HEK293 (cell line): Measurements from ENCODE around the gene PTP4A2.

Experiments used
- CTCF ChIA-PET: fragments of 350-600 bp; formaldehyde crosslinking; extraction: SDS; loops from one replicate; lab custom pipeline; 2021; ENCODE audit warnings: antibody characterized with exemption; lab: Yijun Ruan, JAX
- POLR2A ChIA-PET: fragments of 300-600 bp; formaldehyde crosslinking; extraction: SDS; loops from one replicate; lab custom pipeline; 2020; ENCODE audit warnings: antibody characterized with exemption, inconsistent platforms; lab: Yijun Ruan, JAX
- H3K27ac ChIP-seq: fragments of 200-500 bp; sonication (Bioruptor generic); 2 replicates; pipeline ENCODE4 v1.5.1; 2014; ENCODE audit warnings: low read depth, low read length, control low read depth, inconsistent platforms; ENCODE audit errors: extremely low read depth
- H3K36me3 ChIP-seq, 2 experiments: fragments of 200-500 bp in 1 of 2; sonication (Bioruptor generic) in 1 of 2; 1 replicate in 1 of 2; 2 replicates in 1 of 2; pipeline ENCODE4 v1.5.1; 2014 to 2017; ENCODE audit warnings: inconsistent platforms in 2 of 2, low read length in 2 of 2; ENCODE audit not compliant: control insufficient read depth in 2 of 2, insufficient read depth in 1 of 2
- H3K4me1 ChIP-seq: fragments of 200-500 bp; sonication (Bioruptor generic); 2 replicates; pipeline ENCODE4 v1.5.1; 2014; ENCODE audit warnings: mild to moderate bottlenecking, low read length, inconsistent platforms; ENCODE audit not compliant: control insufficient read depth, insufficient read depth
- H3K4me3 ChIP-seq: 2 replicates; pipeline ENCODE4 v1.5.1; 2011; ENCODE audit warnings: low read depth, mild to moderate bottlenecking, control low read depth, low read length, moderate library complexity
- H3K9me3 ChIP-seq: fragments of 200-500 bp; sonication (Bioruptor generic); 2 replicates; pipeline ENCODE4 v1.5.1; 2014; ENCODE audit warnings: low read depth, low read length, inconsistent platforms; ENCODE audit not compliant: control insufficient read depth, insufficient read depth
- AEBP2 ChIP-seq: fragments of 450-650 bp; formaldehyde crosslinking; IDR thresholded peaks from 2 replicates; pipeline ENCODE4 v1.5.1; 2016; ENCODE audit warnings: missing biosample characterization, missing genetic modification characterization, borderline replicate concordance
- KLF1 ChIP-seq: fragments of 450-650 bp; formaldehyde crosslinking; IDR thresholded peaks from 2 replicates; pipeline ENCODE4 v1.5.1; 2016; ENCODE audit warnings: missing biosample characterization, missing genetic modification characterization
- OSR2 ChIP-seq: fragments of 450-650 bp; formaldehyde crosslinking; IDR thresholded peaks from 2 replicates; pipeline ENCODE4 v1.5.1; 2016; ENCODE audit warnings: missing biosample characterization, missing genetic modification characterization
- PRDM4 ChIP-seq: fragments of 450-650 bp; formaldehyde crosslinking; IDR thresholded peaks from 2 replicates; pipeline ENCODE4 v1.5.1; 2017; ENCODE audit warnings: missing biosample characterization, missing genetic modification characterization
- SCRT2 ChIP-seq: fragments of 450-650 bp; formaldehyde crosslinking; IDR thresholded peaks from 2 replicates; pipeline ENCODE4 v1.5.1; 2016; ENCODE audit warnings: missing biosample characterization, missing genetic modification characterization
- SP7 ChIP-seq: fragments of 450-650 bp; formaldehyde crosslinking; IDR thresholded peaks from 2 replicates; pipeline ENCODE4 v1.5.1; 2016; ENCODE audit warnings: missing biosample characterization, missing genetic modification characterization
- TSHZ1 ChIP-seq: fragments of 450-650 bp; formaldehyde crosslinking; IDR thresholded peaks from 2 replicates; pipeline ENCODE4 v1.5.1; 2016; ENCODE audit warnings: missing biosample characterization, missing genetic modification characterization, borderline replicate concordance
- ZBTB11 ChIP-seq: fragments of 450-650 bp; formaldehyde crosslinking; conservative IDR thresholded peaks from 2 replicates; pipeline ENCODE4 v1.5.1; 2016; ENCODE audit warnings: low read depth, missing biosample characterization, missing genetic modification characterization
- ZFP3 ChIP-seq: fragments of 450-650 bp; formaldehyde crosslinking; IDR thresholded peaks from 2 replicates; pipeline ENCODE4 v1.5.1; 2016; ENCODE audit warnings: low read depth, missing biosample characterization, missing genetic modification characterization
- ZNF132 ChIP-seq: fragments of 450-650 bp; formaldehyde crosslinking; IDR thresholded peaks from 2 replicates; pipeline ENCODE4 v1.5.1; 2017; ENCODE audit warnings: missing biosample characterization, missing genetic modification characterization, borderline replicate concordance
- ZNF221 ChIP-seq: fragments of 450-650 bp; formaldehyde crosslinking; IDR thresholded peaks from 2 replicates; pipeline ENCODE4 v1.5.1; 2017; ENCODE audit warnings: missing biosample characterization, missing genetic modification characterization, borderline replicate concordance
- ZNF239 ChIP-seq: fragments of 450-650 bp; formaldehyde crosslinking; IDR thresholded peaks from 2 replicates; pipeline ENCODE4 v1.5.1; 2016; ENCODE audit warnings: missing biosample characterization, missing genetic modification characterization
- ZNF341 ChIP-seq: fragments of 450-650 bp; formaldehyde crosslinking; IDR thresholded peaks from 2 replicates; pipeline ENCODE4; 2016; ENCODE audit warnings: low read depth, missing biosample characterization, missing genetic modification characterization
- ZNF366 ChIP-seq: fragments of 450-650 bp; formaldehyde crosslinking; conservative IDR thresholded peaks from 2 replicates; pipeline ENCODE4 v1.5.1; 2016; ENCODE audit warnings: missing biosample characterization, missing genetic modification characterization
- ZNF416 ChIP-seq: fragments of 450-650 bp; formaldehyde crosslinking; IDR thresholded peaks from 2 replicates; pipeline ENCODE4 v1.5.1; 2016; ENCODE audit warnings: missing biosample characterization, missing genetic modification characterization
- ZNF548 ChIP-seq: fragments of 450-650 bp; formaldehyde crosslinking; IDR thresholded peaks from 2 replicates; pipeline ENCODE4 v1.5.1; 2016; ENCODE audit warnings: missing biosample characterization, missing genetic modification characterization
- ZNF549 ChIP-seq: fragments of 450-650 bp; IDR thresholded peaks from 2 replicates; pipeline ENCODE4 v1.5.1; 2018; ENCODE audit warnings: missing biosample characterization, missing genetic modification characterization, mild to moderate bottlenecking, inconsistent platforms, moderate library complexity
- ZNF654 ChIP-seq: fragments of 450-650 bp; formaldehyde crosslinking; IDR thresholded peaks from 2 replicates; pipeline ENCODE4 v1.5.1; 2016; ENCODE audit warnings: low read depth, missing biosample characterization, missing genetic modification characterization
- ZNF658 ChIP-seq: fragments of 450-650 bp; formaldehyde crosslinking; IDR thresholded peaks from 2 replicates; pipeline ENCODE4; 2016; ENCODE audit warnings: missing biosample characterization, missing genetic modification characterization
- ZNF76 ChIP-seq: fragments of 450-650 bp; formaldehyde crosslinking; IDR thresholded peaks from 2 replicates; pipeline ENCODE4; 2016; ENCODE audit warnings: low read depth, missing biosample characterization, missing genetic modification characterization, borderline replicate concordance
- ZNF830 ChIP-seq: fragments of 450-650 bp; IDR thresholded peaks from 2 replicates; pipeline ENCODE4 v1.5.0; 2018; ENCODE audit warnings: missing biosample characterization, missing genetic modification characterization, low read depth, mild to moderate bottlenecking, moderate library complexity
- TF ChIP-seq, protein P1 (sequence below): fragments of 450-650 bp; formaldehyde crosslinking; IDR thresholded peaks from 2 replicates; pipeline ENCODE4 v1.5.1; 2016; ENCODE audit warnings: missing biosample characterization, missing genetic modification characterization

The PTP4A2 gene

DNA sequence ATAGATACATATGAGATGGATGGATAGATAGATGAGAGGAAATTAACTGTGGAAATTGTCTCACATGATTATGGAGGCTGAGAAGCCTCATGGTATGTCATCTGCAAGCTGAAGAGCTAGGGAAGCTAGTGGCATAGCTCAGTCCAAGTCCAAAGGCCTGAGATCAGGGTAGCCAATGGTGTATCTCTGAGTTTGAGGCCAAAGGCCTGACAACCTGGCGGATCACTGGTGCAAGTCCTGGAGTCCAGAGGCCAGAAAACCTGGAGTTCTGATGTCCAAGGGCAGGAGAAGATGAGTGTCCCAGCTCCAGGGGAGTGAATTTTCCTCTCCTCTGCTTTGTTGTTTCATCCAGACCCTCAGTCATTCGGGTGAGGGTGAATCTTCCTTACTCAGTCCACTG is 78.4 kb downstream of the PTP4A2 start (continued):
- no peak for TF ChIP-seq TSHZ1 (tag by site-specific recombination)
- no peak for TF ChIP-seq ZNF239 (tag by site-specific recombination)
- TF ChIP-seq ZNF658 (tag by site-specific recombination) = no peak
- TF ChIP-seq SCRT2 (tag by site-specific recombination) = no peak
- no peak for TF ChIP-seq KLF1 (tag by site-specific recombination)
- TF ChIP-seq ZNF548 (tag by site-specific recombination) = no peak
- TF ChIP-seq ZNF76 = no peak
- no peak for TF ChIP-seq SP7 (tag by site-specific recombination)
- TF ChIP-seq, all 188 proteins: peak for 0

GRCh38 chr1:31859044-31859443 is 79.1 kb downstream of the PTP4A2 start:
- no peaks in the 10 kb centered on the region for H3K9me3 ChIP-seq
- CTCF ChIA-PET = no interaction called here
- H3K4me3 ChIP-seq = no peak overlapping the region
- H3K27ac ChIP-seq = no peak overlapping the region
- no peaks in the 10 kb centered on the region for H3K36me3 ChIP-seq
- H3K4me1 ChIP-seq = no peaks in the 10 kb centered on the region
- TF ChIP-seq ZNF132 (tag by site-specific recombination) = no peak
- TF ChIP-seq ZNF654 (tag by site-specific recombination) = no peak
- no peak for TF ChIP-seq ZNF221
- TF ChIP-seq, protein P1, sequence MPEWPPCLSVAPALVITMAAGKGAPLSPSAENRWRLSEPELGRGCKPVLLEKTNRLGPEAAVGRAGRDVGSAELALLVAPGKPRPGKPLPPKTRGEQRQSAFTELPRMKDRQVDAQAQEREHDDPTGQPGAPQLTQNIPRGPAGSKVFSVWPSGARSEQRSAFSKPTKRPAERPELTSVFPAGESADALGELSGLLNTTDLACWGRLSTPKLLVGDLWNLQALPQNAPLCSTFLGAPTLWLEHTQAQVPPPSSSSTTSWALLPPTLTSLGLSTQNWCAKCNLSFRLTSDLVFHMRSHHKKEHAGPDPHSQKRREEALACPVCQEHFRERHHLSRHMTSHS (tag by site-specific recombination) = no peak
- TF ChIP-seq ZNF341 = no peak
- TF ChIP-seq ZNF366 (tag by site-specific recombination) = peak; percentile 83
- no peak for TF ChIP-seq OSR2
- POLR2A ChIA-PET = no interaction called here

DNA sequence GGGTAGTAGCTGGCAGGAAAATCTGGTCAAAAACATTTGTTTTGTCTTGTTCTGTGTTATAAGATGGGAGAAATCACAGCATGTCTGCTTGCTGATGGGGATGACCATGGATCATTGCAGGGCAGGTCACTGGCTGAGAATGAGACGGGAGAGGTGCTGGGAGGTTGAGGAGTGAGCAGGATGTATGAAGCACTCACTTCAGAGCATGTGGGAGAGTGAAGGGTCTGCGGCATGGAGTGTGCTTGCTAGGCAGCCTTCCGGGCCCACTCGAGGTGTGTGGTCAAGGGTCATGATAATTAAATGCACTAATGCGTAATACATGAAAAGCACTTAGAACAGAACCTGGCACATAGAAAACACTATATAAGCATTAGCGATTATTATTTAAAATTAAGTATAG is 80.3 kb downstream of the PTP4A2 start:
- H3K36me3 ChIP-seq = no peaks in the 10 kb centered on the region
- TF ChIP-seq ZNF416 (tag by site-specific recombination) = no peak
- TF ChIP-seq AEBP2 (tag by site-specific recombination) = no peak
- no peak for TF ChIP-seq ZFP3 (tag by site-specific recombination)
- no peak for TF ChIP-seq ZNF549 (tag by site-specific recombination)
- TF ChIP-seq ZBTB11 (tag by site-specific recombination) = no peak
- TF ChIP-seq PRDM4 (tag by site-specific recombination) = no peak
- no peak for TF ChIP-seq ZNF830 (tag by site-specific recombination)
- no peak overlapping the region for H3K27ac ChIP-seq
- POLR2A ChIA-PET = interaction anchor here (0.8 kb wide), 1 partner anchor 120 kb away, joined by 8 read pairs; no protein-coding TSS in a partner anchor
- no peaks in the 10 kb centered on the region for H3K9me3 ChIP-seq
- CTCF ChIA-PET = interaction anchor here (0.6 kb wide), 2 partner anchors 13 to 251 kb away, joined by 3 read pairs; no protein-coding TSS in a partner anchor
- H3K4me1 ChIP-seq = no peaks in the 10 kb centered on the region
- H3K4me3 ChIP-seq = no peak overlapping the region
